IPS-NIHi11 (cell line): ENCODE measurements around the gene ACACB.

Experiments
- DNase-seq: peaks from one replicate; pipeline ENCODE4 v3.0.0; 2012; ENCODE audit warnings: mixed read lengths, low spot score

ACACB gene

DNA sequence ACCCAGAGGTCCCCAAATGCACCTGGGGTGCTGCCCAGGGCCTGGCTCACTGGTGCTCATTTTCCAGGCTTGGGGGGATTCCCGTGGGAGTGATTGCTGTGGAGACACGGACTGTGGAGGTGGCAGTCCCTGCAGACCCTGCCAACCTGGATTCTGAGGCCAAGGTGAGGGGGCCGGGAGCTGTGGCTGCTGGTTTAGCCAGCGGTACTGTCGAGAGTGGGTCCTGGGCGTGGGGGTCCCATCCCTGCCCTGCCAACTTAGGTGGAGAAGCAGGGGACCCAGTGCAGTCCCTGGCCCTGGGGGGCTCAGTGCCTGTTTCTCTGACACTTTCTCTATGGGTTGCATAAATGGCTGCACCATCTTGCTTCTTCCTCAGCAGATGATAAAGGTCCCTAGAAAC, 141.8 kb downstream of the ACACB start:
- no peak for DNase-seq

DNA sequence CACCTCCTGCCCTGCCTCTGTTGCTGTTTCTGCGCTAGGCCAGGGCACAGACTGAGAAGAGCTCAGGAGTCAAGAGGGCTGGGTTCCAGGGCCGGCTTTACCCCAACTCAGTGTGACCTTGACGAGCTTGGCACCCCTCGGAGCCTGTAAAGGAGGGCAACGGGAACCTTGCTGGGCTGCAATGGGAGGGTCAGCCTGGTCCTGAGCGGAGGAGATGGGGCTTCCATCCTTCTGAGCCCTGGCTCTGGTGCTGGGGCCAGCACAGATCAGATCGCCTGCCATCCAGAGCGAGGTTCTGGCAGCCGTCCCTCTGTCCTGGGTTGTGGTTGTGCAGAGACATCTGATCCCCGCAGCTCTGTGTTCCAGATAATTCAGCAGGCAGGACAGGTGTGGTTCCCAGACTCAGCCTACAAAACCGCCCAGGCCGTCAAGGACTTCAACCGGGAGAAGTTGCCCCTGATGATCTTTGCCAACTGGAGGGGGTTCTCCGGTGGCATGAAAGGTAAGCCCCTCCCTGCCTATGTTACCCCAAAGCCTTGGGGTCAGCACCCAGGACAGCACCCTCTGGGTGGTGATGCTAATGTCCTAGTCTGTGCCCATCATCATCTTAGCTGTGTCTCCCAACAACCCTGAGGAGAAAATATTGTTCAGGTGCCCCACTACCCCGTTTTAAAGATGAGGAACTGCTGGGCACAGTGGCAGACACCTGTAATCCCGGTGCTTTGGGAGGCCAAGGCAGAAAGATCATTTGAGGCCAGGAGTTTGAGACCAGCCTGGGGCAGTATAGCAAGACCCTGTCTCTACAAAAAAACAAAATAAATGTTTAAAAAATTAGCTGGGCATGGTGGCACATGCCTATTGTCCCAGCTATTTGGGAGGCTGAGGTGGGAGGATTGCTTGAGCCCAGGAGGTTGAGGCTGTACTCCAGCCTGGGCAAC, 142.5 kb downstream of the ACACB start:
- no peak for DNase-seq

DNA sequence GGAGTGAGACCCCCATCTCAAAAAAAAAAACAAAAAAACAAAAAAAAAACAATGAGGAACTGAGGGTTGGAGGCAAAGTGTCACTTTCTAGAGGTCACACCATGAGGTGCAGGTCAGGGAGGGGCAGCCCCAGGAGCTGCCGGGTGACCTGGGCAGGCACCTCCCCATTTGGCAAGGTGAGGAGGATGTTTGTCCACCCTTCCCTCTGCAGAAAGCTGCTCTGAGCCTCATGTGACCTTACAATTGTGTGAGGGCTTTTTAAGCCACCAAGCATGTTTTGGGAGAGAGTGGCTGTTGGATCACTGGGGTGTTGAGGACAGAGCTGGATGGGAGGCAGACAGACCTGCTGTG, 143.1 kb downstream of the ACACB start:
- no peak for DNase-seq

DNA sequence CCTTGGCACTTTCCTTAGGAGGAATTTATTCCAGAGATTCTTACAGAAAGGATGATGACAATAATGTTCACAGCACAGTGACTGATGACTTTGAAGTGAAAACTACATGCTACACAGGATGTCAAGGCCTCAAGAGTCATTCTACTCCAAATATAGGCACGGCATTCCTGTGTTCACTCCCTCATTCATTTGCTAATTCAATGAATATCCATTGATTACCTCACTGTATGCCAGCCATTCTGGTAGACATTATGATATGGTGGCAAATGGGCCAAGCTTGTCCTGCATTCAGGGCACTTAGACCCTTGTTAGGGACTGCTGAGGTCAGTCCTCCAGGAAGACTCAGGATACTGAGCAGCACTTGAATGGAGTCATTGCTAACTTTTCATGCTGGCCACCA, 144.7 kb downstream of the ACACB start:
- no peak for DNase-seq

DNA sequence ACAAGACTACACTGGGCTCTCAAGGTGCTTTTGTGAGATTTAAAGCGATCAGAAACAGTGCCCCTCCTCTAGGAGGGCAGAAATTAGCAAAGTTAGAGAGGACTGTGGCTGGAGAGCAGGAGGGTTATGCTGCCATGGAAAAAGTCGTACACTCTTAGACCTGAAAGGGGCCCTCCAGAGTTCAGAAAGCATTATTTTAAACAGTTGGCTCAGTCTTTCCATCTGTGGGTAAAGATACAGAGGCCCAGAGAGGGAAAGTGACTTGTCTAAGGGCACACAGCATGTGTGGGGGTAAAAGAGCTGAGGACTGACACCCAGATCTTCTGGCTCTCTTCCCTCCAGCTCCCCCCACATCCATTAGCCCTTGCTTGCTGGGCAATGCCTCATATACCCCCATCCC, 145.6 kb downstream of the ACACB start:
- no peak for DNase-seq

DNA sequence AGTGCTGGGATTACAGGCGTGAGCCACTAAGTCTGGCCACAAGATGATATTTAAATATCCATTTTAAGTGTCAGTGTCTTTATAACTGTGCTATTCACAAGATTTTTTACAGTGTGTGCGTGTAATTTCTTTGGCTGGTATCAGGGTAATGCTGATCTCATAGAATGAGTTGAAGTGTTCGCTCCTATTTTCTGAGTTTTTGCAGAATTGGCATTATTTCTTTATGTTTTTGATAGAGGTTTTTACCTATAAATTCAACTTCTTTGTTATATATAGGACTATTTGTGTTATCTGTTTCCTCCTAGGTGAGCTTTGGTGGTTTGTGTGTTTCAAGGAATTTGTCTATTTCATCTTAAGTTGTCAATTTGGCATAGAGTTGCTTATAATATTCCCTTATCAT, 147.1 kb downstream of the ACACB start:
- no peak for DNase-seq

DNA sequence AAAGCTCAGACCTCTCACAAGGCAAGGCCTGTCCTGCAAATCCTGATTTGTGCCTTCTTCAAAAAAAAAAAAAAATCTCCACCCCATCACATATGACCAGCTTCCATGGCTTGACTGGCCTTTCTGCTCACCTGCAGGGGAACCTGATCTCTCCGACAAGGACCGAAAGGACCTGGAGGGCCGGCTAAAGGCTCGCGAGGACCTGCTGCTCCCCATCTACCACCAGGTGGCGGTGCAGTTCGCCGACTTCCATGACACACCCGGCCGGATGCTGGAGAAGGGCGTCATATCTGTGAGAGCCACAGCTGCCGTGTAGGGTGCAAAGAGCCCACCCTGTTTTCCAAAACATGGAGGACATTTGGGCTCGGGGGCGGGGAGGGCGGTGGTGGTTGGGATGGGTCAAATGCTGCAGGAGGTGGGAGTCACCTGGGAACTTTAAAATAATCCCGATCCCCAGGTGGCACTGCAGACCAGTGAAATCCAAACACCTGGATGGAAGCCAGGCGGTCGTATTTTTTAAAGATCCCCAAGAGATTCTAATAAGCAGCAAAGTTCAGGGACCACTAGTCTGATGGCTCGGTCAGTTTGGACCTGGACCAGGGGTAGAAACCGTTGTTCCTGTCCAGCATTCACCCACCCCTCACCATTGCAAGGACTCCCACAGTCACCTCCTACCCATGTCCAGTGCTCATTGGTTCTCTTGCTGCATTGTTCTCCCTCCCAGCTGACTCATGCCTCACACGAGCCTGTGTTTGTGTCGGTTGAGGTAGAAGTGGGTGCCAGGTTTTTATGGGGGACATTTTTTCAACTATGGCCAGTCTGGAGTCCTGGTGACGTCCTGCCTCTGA, 147.9 kb downstream of the ACACB start:
- peak; percentile 97 for DNase-seq

DNA sequence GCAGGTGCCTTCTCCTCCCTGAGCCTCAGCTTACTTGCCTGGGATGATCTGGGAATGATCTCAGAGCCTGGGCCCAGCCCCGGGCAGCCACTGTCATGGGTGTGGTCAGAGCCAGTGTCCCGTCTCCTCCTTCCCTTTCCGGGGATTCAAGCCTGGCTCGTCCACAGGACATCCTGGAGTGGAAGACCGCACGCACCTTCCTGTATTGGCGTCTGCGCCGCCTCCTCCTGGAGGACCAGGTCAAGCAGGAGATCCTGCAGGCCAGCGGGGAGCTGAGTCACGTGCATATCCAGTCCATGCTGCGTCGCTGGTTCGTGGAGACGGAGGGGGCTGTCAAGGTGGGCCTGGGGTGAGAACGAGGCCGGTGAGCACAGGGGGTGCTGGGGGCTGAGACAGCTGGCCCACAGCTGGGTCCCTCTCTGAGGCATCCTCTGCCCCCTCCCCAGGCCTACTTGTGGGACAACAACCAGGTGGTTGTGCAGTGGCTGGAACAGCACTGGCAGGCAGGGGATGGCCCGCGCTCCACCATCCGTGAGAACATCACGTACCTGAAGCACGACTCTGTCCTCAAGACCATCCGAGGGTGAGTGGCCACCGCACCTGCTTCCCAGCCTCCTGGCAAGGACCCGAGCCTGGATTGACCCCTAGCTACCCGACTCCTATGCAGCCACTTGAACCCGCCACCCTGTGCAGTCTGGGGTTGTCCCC, 148.7 kb downstream of the ACACB start:
- no peak for DNase-seq

DNA sequence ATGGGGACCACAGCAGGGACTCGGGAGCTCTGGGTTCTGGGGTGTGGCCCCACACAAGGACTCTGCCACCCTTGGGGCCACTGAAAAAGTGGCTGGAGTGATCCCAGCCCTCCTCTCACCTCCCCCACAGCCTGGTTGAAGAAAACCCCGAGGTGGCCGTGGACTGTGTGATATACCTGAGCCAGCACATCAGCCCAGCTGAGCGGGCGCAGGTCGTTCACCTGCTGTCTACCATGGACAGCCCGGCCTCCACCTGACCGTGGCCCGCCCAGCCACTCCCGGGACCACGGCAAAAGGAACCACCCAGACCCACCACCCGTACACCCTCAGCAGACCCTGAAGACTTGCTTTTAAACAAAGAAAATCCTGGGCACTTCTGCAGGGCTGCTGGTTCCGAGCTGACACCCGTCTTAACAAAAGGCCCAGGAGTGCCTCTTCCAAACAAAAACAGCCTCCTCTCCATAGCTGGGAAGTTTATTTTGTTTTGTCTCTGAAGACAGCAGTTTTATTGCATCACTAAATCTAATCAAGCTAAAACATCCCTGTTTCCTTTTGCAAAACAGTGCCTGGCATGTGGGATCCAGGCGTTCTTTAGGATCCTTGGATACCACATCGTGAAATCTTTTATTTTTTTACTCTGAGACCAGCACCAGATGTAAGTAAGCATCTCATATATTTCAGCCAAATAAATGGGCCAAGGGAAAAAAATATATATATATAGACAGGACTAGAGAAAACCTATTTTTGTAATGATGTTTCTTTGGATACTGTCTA, 149.9 kb downstream of the ACACB start:
- DNase-seq: no peak

DNA sequence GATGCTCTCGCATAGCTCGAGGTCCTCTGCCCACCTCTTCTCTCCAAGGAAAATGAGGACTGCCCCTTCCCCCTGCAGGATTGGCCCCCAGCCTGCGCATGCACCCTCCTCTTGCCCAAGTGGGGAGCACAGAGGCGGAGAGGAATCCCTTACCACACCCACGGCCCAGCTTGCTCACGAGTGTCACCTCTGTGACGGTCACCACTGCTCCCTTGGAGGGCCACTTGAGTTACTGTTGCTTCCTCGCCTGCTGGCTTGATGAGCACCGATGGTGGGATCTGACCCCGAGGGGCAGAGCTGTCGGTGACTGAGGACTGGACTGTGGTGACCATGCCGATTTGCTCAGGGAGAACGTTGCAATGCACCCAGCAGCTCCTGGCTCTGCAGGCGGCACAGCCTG, 151.0 kb downstream of the ACACB start:
- DNase-seq: no peak

DNA sequence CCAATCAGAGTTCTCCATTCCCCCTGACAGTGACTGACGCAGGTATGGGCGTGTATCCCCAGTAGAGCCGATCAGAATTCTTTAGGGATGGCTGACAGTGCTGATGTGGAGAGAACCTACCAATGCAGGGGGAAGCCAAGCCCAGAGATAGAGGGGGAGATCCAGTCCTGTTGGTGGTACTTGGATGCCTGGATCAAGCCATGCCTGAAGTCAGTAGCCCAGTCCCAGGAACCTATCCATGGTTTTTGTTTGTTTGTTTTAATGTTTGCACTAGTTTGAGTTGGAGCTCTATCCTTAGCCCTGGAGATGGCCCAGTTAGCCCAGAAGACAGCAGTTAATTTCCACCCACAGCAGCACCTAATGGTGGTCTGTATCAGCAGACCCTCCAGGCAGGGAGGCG, 152.5 kb downstream of the ACACB start:
- no peak for DNase-seq

DNA sequence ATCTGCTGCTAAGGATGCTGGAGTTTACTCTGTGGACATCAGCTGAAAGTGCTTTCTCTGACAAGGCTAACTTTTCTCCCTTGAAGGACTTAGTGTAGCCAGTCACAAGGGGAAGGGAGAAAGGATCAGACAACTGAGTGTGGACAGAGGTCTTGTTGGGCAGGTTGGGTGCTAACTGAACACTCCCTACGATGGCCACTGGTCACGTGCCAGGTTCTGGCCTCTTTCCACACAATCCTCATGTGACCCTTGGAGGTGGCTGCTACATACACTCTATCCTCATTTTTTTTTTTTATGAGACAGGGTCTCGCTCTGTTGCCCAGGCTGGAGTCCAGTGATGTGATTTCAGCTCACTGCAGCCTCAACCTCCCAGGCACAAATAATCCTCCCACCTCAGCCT, 153.0 kb downstream of the ACACB start:
- DNase-seq: no peak

DNA sequence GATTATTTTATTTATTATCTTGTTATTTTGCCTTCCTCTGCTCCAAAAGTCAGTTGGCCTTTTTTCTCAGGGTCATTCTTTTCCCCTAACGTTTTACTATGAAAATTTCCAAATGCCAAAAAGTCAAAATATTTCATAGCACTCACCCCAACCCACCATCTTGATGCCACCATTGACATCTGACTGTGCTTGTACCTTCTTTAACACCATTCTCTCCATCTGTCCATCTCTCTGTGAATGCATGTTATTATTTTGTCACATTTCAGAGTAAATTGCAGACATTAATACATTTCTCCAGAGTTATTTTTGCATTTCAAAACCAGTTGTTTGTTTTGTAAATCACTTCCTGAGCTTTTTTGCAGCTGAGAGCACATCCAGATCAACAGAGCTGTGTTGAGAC, 154.1 kb downstream of the ACACB start:
- DNase-seq: no peak

DNA sequence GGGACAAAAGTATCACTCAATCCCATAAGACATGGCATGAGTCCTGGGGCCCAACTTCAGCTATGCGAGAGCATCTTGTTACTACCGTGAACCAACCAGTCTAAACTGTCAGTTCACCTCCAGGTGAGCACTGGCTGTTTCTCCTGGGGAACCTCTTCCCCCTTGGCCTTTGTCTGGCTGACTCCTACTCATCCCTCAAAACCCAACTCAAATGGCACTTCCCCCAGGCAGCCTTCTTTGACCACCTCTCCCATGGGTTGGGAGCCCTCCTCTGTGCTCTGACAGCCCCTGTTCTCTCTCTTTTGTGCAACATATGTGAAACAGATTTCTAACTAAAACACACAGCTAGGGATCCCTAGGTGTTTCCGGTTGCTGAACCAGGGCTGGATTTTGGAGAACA, 155.0 kb downstream of the ACACB start:
- no peak for DNase-seq

DNA sequence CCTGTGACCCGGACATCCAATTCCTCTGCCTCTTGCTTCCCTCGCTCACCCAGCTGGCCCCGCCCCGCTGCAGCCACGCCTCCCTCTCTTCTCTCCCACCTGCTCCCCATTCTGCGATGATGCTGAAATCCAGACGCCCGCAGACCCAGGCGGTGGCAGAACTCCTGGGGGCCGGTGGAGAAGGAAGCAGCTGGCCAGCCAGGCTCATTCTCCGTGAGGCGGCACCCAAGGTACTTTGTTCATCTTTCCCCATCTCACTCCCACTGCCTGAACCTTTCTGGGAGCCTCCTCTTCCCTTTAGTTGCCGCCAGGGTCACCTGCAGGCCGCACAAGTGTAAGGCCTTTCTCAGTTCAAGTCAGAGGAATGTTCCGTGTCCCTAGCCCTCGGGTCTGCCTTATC, 157.0 kb downstream of the ACACB start:
- peak; percentile 65 for DNase-seq

DNA sequence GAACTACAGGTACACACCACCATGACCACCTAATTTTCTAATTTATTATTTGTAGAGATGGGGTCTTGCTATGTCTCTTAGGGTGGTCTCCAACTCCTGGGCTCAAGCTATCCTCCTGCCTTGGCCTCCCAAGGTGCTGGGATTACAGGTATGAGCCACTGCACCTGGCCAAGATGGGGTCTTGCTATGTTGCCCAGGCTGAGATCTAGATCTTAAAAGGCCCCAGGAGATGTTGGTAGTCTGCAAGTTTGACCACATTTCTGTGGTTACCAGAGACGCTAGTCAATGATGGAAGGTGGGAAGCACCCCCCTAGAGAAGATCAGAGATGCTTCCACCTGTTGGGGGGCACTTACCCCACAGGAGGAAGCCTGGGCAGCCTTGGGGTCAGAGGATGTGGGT, 158.0 kb downstream of the ACACB start:
- DNase-seq: no peak

DNA sequence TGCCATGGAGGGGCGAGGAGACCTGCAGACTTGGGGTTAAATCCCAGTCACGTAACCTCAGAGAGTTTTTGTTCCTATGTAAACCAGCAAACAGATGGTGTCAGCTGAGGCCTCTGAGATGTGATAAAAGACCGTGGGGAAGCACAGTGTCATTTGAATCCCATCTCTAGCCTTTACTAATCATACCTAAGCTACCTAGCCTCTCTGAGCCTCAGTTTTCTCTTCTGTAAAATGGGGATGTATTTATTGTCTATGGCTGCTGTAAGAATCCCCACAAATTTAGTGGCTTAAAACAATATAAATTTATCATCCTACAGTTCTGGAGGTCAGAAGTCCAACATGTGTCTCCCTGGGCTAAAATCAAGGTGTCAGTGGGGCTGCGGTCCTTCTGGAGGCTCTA, 158.8 kb downstream of the ACACB start:
- no peak for DNase-seq

DNA sequence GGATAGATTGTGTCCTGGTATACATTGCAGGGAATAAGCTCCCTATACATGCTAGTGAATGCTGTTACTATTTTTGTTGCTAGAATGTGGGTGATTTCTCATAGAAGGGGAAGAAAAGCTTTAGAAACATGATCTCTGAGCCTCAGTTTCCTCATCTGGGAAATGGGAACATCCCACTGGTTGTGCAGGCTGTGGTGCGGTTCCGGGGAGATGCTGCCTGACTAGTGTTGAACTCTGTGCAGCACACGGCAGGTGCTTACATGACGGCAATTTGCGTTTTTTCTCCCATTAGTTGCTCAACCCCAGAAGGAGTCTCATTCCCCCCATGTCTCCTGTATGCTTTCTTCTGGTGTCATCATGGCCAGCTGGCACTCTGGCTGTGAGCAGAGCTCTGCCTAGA, 159.8 kb downstream of the ACACB start:
- no peak for DNase-seq

DNA sequence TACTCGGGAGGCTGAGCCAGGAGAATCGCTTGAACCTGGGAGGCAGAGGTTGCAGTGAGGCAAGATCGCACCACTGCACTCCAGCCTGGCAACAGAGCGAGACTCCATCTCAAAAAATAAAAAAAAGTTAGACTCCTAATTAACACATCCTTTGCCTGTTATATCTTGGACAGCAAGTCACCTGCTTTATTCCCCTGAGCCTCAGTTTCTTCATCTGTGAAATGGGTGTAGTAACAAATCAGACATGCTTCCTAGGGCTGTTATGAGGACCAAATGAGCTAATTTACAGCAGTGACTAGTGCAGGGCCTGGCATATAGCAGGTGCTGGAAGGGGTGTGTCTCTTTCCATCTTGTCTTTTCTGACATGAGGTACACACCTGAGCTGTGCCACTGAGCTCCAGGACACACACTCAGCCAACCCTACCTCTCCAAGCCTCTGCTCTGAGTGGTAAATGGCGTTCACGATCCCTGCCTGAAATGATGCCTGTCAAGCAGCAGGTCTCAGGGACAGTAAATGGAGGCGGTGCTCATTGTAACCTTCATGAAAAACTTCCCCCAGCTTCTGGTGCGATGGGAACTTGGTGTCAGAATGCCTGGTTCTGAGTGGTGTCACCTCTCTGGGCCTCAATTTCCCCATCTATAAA, 161.0 kb downstream of the ACACB start:
- no peak for DNase-seq

DNA sequence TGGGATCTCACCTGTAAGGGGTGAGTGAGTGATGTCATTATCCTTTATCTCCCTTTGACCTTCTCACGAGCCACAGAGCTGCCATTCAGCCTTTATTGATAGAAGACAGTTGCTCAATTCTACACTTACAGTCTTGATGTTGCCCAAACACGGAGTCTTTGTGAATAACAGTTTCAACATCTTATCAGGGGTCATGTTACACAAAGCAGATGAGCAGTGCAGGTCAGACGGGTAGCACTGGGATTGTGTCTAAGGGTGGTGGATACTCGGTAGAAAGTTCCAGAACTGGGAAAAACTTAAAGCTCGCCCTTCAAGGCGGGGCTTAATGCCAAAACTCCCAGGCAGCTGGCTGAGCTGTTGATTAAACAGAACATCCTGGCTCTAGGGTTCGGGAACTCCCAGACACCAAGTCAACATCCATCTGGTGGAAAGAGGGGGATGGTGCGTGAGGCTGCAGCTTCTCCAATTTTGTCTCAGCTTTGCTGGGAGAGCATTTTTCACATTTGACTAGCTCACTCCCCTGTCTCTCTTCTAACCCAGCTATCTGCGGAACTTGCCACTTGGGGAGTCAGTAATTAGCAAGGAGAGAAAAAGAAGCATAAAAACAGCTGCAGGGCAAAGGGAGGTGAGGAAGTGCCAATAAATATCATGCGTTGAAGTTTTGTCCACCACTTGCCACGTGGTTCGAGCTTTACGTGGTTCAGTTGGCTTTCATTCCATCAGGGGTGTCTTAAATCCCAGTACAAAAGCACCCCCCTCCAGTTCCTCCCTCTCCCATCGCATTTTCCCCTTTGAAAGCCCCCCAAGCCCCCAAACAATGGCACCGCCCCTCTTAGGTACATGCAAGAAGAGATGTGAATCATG, 161.7 kb downstream of the ACACB start:
- no peak for DNase-seq
